WI38 (cell line): Measurements from ENCODE around the gene COL5A1.

Experiments used
- H3K4me3 ChIP-seq: 2 replicates; pipeline ENCODE4 v1.5.1; 2011; ENCODE audit warnings: low read depth, mild to moderate bottlenecking, control low read depth, low read length
- CTCF ChIP-seq: IDR thresholded peaks from 2 replicates; pipeline ENCODE4 v1.5.1; 2012; ENCODE audit warnings: low read depth, mild to moderate bottlenecking, control low read depth, low read length

The COL5A1 gene

GRCh38 chr9:134717924-134718645, 76.5 kb downstream of the COL5A1 start:
- no peak overlapping the region for H3K4me3 ChIP-seq
- TF ChIP-seq CTCF, result no peak

GRCh38 chr9:134719331-134719730, 77.7 kb downstream of the COL5A1 start:
- no peak overlapping the region for H3K4me3 ChIP-seq
- TF ChIP-seq CTCF, result no peak

GRCh38 chr9:134720136-134720753, 78.6 kb downstream of the COL5A1 start:
- H3K4me3 ChIP-seq, result no peak overlapping the region
- TF ChIP-seq CTCF, result no peak

- H3K4me3 ChIP-seq, result no peak overlapping the region
- TF ChIP-seq CTCF, result no peak
Observed at GRCh38 chr9:134720796-134721195, 79.2 kb downstream of the COL5A1 start.

GRCh38 chr9:134721344-134721743, 79.7 kb downstream of the COL5A1 start:
- no peak overlapping the region for H3K4me3 ChIP-seq
- no peak for TF ChIP-seq CTCF

- no peak overlapping the region for H3K4me3 ChIP-seq
- no peak for TF ChIP-seq CTCF
Observed at GRCh38 chr9:134722120-134722701, 80.6 kb downstream of the COL5A1 start.

GRCh38 chr9:134723037-134723436, 81.4 kb downstream of the COL5A1 start:
- no peak for TF ChIP-seq CTCF
- no peak overlapping the region for H3K4me3 ChIP-seq
